ENCODE results near the gene CPAMD8.

DNA sequence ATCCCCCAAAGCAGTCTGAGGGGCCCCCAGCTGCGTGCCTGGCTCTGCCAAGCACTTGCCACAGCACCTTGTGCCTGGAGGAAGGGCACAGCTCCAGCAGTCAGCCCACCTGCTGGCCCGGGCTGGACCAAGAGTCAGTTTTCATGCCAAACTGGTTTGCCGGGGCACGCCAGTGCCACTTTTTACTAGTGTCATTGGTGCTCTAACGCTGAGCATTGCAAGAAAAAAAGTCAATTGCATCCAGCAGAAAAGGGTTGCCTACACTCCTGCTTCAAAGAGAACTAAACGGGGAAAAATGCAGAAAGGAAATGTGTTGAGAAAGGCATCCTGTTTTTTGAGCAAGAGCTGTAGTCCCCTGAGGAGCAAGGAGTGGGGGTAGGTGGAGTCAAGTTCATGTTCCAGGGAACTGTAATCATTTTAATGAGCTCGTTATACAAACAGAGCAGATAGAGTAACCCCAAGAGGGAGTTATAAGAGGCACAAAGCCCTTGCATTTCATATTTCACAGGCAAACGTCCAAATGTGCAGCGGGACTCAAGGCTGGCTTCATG lies 69.4 kb downstream of the CPAMD8 start:
- TF ChIP-seq, protein P1, sequence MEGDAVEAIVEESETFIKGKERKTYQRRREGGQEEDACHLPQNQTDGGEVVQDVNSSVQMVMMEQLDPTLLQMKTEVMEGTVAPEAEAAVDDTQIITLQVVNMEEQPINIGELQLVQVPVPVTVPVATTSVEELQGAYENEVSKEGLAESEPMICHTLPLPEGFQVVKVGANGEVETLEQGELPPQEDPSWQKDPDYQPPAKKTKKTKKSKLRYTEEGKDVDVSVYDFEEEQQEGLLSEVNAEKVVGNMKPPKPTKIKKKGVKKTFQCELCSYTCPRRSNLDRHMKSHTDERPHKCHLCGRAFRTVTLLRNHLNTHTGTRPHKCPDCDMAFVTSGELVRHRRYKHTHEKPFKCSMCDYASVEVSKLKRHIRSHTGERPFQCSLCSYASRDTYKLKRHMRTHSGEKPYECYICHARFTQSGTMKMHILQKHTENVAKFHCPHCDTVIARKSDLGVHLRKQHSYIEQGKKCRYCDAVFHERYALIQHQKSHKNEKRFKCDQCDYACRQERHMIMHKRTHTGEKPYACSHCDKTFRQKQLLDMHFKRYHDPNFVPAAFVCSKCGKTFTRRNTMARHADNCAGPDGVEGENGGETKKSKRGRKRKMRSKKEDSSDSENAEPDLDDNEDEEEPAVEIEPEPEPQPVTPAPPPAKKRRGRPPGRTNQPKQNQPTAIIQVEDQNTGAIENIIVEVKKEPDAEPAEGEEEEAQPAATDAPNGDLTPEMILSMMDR (IDR thresholded peaks at IDR 0.05; ENCODE audit: low read depth, low read length): no peak
- TF ChIP-seq, protein P2, sequence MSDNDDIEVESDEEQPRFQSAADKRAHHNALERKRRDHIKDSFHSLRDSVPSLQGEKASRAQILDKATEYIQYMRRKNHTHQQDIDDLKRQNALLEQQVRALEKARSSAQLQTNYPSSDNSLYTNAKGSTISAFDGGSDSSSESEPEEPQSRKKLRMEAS (IDR thresholded peaks at IDR 0.05; ENCODE audit: low read depth, low read length): no peak
- TF ChIP-seq POLR2A (IDR thresholded peaks at IDR 0.05; ENCODE audit: extremely low read depth, insufficient read length): no peak

Data from NB4 (cell line).